MCF 10A (cell line): Measurements from ENCODE around the gene ARHGAP23. TPM values are rescaled to one million over a fixed set of nuclear protein-coding genes. Genes with fewer than 3 reads are reported as not detected.
A peak's percentile ranks its signal among the peaks of the same experiment; 100 is the strongest.

Experiments
- BruUV-seq: library from RNA; stranded (reverse); fragments of 400-500 nt; replicated peaks from 2 replicates; lab custom pipeline; 2021; lab: Mats Ljungman, UMichigan
- CTCF ChIA-PET: fragments of 300-600 bp; sonication (Branson Sonifier 250); formaldehyde crosslinking; extraction: SDS; loops from one replicate; lab custom pipeline; 2021; ENCODE audit warnings: antibody characterized with exemption, inconsistent platforms; lab: Yijun Ruan, JAX
- POLR2A ChIA-PET: fragments of 300-600, 350-650 bp; sonication (Branson Sonifier 250); formaldehyde crosslinking; extraction: SDS; loops from one replicate; lab custom pipeline; 2020; ENCODE audit warnings: antibody characterized with exemption, inconsistent platforms; lab: Yijun Ruan, JAX
- DNase-seq: peaks from one replicate; pipeline ENCODE4 v3.0.0-alpha.2; 2018; ENCODE audit not compliant: unreplicated experiment
- H3K27ac Mint-ChIP-seq: one replicate; pipeline ENCODE4 v1.8.0; 2022; ENCODE audit warnings: mild to moderate bottlenecking, low read depth, mixed read lengths; ENCODE audit not compliant: unreplicated experiment
- H3K27me3 Mint-ChIP-seq: one replicate; pipeline ENCODE4 v1.8.0; 2022; ENCODE audit warnings: mixed read lengths; ENCODE audit not compliant: insufficient read depth, unreplicated experiment
- H3K36me3 Mint-ChIP-seq: one replicate; pipeline ENCODE4 v1.8.0; 2022; ENCODE audit warnings: mild to moderate bottlenecking, moderate library complexity, mixed read lengths; ENCODE audit not compliant: insufficient read depth, unreplicated experiment
- H3K4me1 Mint-ChIP-seq: one replicate; pipeline ENCODE4 v1.8.0; 2022; ENCODE audit warnings: mixed read lengths; ENCODE audit not compliant: insufficient read depth, unreplicated experiment
- H3K4me3 Mint-ChIP-seq: one replicate; pipeline ENCODE4 v1.8.0; 2022; ENCODE audit warnings: mild to moderate bottlenecking, moderate library complexity, mixed read lengths; ENCODE audit not compliant: unreplicated experiment
- H3K9me3 Mint-ChIP-seq: one replicate; pipeline ENCODE4 v1.8.0; 2022; ENCODE audit warnings: mixed read lengths; ENCODE audit not compliant: unreplicated experiment
- intact Hi-C: fragments of 100-400 bp; cut with micrococcal nuclease; formaldehyde crosslinking; loops from 2 replicates; pipeline ENCODE4 v1.14.1; 2022
- total RNA-seq: library from RNA; stranded (reverse); gene quantifications from 2 replicates; pipeline ENCODE4 v1.2.3, GENCODE V29; 2022
- TF ChIP-seq, protein P1 (sequence below): fragments of 200-600 bp; IDR thresholded peaks from one replicate; pipeline ENCODE4 v1.8.0; 2022; ENCODE audit warnings: antibody characterized with exemption, mild to moderate bottlenecking; ENCODE audit not compliant: unreplicated experiment

ARHGAP23 gene
- total RNA-seq, 1 experiment from 2014 or later = 23.2 TPM

DNA sequence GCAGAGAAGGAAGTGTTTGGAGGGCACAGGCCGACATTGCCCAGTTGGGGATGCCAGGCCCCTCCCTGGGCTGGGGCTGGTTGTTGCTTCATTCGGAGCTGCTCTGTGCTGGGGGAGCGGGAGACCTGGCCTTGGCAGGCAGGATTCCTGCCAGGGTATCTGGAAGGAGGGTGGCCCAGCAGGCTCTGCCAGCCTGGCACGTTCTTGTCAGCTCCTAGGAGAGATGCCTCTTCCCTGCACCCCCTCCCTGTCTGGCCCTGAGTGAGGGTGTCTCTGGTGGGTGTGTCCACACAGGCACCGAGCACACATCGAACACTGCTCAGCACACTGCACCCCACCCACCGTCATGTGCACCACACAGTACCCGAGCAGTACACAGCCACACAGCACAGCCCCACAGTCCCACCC, 35.2 kb downstream of the ARHGAP23 start:
- H3K4me1 Mint-ChIP-seq = peaks cover 33% of the 10 kb centered on the region
- H3K27me3 Mint-ChIP-seq = no peaks in the 10 kb centered on the region
- no peak for DNase-seq
- no peak overlapping the region for H3K4me3 Mint-ChIP-seq
- ChIA-PET CTCF (no interaction called here), POLR2A (interaction anchor here (0.8 kb wide), 1 partner anchor 13 kb away, joined by 3 read pairs; no protein-coding TSS in a partner anchor)
- H3K9me3 Mint-ChIP-seq = peaks cover 8% of the 10 kb centered on the region
- no peak overlapping the region for H3K27ac Mint-ChIP-seq
- TF ChIP-seq, protein P1, sequence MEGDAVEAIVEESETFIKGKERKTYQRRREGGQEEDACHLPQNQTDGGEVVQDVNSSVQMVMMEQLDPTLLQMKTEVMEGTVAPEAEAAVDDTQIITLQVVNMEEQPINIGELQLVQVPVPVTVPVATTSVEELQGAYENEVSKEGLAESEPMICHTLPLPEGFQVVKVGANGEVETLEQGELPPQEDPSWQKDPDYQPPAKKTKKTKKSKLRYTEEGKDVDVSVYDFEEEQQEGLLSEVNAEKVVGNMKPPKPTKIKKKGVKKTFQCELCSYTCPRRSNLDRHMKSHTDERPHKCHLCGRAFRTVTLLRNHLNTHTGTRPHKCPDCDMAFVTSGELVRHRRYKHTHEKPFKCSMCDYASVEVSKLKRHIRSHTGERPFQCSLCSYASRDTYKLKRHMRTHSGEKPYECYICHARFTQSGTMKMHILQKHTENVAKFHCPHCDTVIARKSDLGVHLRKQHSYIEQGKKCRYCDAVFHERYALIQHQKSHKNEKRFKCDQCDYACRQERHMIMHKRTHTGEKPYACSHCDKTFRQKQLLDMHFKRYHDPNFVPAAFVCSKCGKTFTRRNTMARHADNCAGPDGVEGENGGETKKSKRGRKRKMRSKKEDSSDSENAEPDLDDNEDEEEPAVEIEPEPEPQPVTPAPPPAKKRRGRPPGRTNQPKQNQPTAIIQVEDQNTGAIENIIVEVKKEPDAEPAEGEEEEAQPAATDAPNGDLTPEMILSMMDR = no peak
- intact Hi-C loops = no loop called here
- BruUV-seq = no TSS peak
- H3K36me3 Mint-ChIP-seq = no peaks in the 10 kb centered on the region

DNA sequence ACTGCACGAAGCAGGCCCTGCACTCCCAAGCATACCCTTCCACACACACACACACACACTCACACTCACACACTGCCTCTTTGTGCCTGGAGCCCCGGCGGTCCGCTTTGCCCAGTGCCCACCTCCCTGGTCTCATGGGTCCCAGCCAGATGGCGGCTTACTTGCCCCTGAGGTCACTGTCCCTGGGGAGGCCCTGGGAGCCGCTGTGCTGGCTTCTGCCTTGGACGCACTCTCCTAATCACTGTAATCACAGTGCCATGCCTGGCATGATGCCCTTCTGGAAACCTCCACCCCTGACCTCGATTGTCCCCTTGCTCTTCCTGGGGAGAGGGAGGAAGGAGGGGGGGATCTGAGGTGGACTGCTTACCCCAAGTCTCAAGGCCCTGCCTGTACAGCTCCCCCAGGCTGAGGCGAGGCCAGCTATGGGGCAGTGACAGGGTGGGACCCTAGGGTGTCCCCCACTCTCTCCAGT, 36.0 kb downstream of the ARHGAP23 start:
- Mint-ChIP-seq H3K4me3 (peak overlapping the region; percentile 79), H3K36me3 (no peaks in the 10 kb centered on the region), H3K27me3 (no peaks in the 10 kb centered on the region), H3K4me1 (peaks cover 33% of the 10 kb centered on the region), H3K27ac (peak overlapping the region; percentile 98), H3K9me3 (peaks cover 8% of the 10 kb centered on the region)
- no TSS peak for BruUV-seq
- TF ChIP-seq, protein P1 = no peak
- ChIA-PET POLR2A (interaction anchor here (1.3 to 1.4 kb wide), 2 partner anchors 9 to 241 kb away, joined by 3 to 5 read pairs; partner anchors contain the start of gene MLLT6), CTCF (no interaction called here)
- DNase-seq = peak; percentile 30
- intact Hi-C loops = loop anchor here (2.0 kb wide), 1 partner anchor 35 kb away; the partner anchor contains the start of gene ARHGAP23

DNA sequence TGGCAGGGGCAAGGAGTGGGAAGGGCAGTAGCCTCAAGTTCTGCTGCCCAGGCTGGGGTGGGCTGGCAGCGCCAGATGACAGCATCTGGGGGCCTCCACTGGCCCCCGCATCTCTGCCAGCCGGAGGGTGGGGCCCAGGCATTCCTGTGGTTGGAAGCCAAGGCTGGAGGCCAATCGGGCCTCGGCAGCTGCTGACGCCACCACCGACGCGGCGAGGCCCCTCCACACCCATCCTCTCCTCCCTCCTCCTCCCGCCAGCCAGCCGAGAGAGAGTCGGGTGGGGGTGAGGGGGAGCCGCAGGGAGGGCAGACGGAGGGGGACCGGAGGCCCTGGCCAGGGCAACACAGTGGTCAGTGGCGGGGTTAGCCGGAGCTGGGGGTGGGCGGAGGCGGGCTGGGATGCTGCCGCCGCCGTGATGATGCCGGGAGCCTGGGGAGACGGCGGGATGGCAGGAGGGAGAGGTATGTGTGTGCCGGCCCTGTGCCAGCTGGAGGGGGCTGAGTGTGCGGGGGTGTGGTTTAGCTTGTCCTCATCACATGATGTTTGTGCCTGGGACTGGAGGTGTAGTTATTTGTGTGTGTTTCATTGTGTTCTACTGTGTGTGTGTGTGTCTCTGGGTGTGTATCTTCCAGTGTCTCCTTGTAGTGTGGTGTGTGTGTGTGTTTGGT, 36.6 kb downstream of the ARHGAP23 start:
- Mint-ChIP-seq H3K4me1 (peaks cover 33% of the 10 kb centered on the region), H3K4me3 (peak overlapping the region; percentile 79), H3K27ac (peak overlapping the region; percentile 98), H3K36me3 (peaks cover 2% of the 10 kb centered on the region), H3K27me3 (no peaks in the 10 kb centered on the region), H3K9me3 (peaks cover 8% of the 10 kb centered on the region)
- CTCF ChIA-PET = interaction anchor here (0.5 to 0.7 kb wide), 2 partner anchors 112 to 116 kb away, joined by 3 to 5 read pairs; no protein-coding TSS in a partner anchor
- POLR2A ChIA-PET = interaction anchor here (0.6 to 1.4 kb wide), 4 partner anchors 10 to 240 kb away, joined by 3 to 5 read pairs (median 3); partner anchors contain the start of gene MLLT6
- TF ChIP-seq, protein P1 = no peak
- intact Hi-C loops = loop anchor here (2.0 kb wide), 1 partner anchor 36 kb away; the partner anchor contains the start of gene ARHGAP23
- BruUV-seq = no TSS peak
- peak; percentile 77 for DNase-seq
